PC-3 (cell line): ENCODE results near the gene EXOSC7. TPM values are rescaled to one million over a fixed set of nuclear protein-coding genes. Genes with fewer than 3 reads are reported as not detected.

Experiments used
- ATAC-seq: fragments of 200-7000 bp; cut with Tn5 transposase; 2 replicates; pipeline ENCODE4 v1.9.1; 2020; ENCODE audit warnings: mild to moderate bottlenecking, moderate library complexity
- BruUV-seq: library from RNA; stranded (reverse); fragments of 400-500 nt; replicated peaks from 2 replicates; lab custom pipeline; 2021; lab: Mats Ljungman, UMichigan
- CTCF ChIA-PET: fragments of 300-600 bp; sonication (Branson Sonifier 250); formaldehyde crosslinking; loops from one replicate; lab custom pipeline; 2022; ENCODE audit warnings: antibody characterized with exemption; lab: Charles Lee
- POLR2A ChIA-PET: fragments of 300-600 bp; sonication (Branson Sonifier 250); formaldehyde crosslinking; loops from one replicate; lab custom pipeline; 2022; ENCODE audit warnings: antibody characterized with exemption; ENCODE audit not compliant: unreplicated experiment; lab: Charles Lee
- DNase-seq: peaks from one replicate; pipeline ENCODE4 v3.0.0-alpha.2; 2015
- H2AFZ ChIP-seq: fragments of 300-600 bp; sonication (generic); 2 replicates; pipeline ENCODE4 v1.6.0; 2016; ENCODE audit warnings: antibody characterized with exemption, low read length
- H3F3A ChIP-seq: fragments of 300-600 bp; sonication (generic); one replicate; pipeline ENCODE4 v1.6.0; 2017; ENCODE audit warnings: antibody characterized with exemption, low read length, control low read depth, mild to moderate bottlenecking; ENCODE audit not compliant: unreplicated experiment
- H3K27ac ChIP-seq: fragments of 300-600 bp; sonication (generic); 2 replicates; pipeline ENCODE4 v1.5.1; 2016; ENCODE audit warnings: mild to moderate bottlenecking, low read length
- H3K27me3 ChIP-seq: fragments of 300-600 bp; sonication (generic); 2 replicates; pipeline ENCODE4 v1.6.1; 2016; ENCODE audit warnings: low read length, mixed read lengths
- H3K36me3 ChIP-seq: fragments of 300-600 bp; sonication (generic); 2 replicates; pipeline ENCODE4 v1.6.1; 2016; ENCODE audit warnings: low read depth, mixed run types, low read length, mixed read lengths
- H3K4me1 ChIP-seq: fragments of 300-600 bp; sonication (generic); 2 replicates; pipeline ENCODE4 v1.5.1; 2016; ENCODE audit warnings: low read length; ENCODE audit not compliant: insufficient read depth
- H3K4me2 ChIP-seq: fragments of 300-600 bp; sonication (generic); 2 replicates; pipeline ENCODE4 v1.6.0; 2016; ENCODE audit warnings: low read length
- H3K4me3 ChIP-seq: fragments of 300-600 bp; sonication (generic); 2 replicates; pipeline ENCODE4 v1.5.1; 2016; ENCODE audit warnings: mild to moderate bottlenecking, low read length, mixed read lengths
- H3K79me2 ChIP-seq: fragments of 300-600 bp; sonication (generic); 2 replicates; pipeline ENCODE4 v1.6.1; 2017; ENCODE audit warnings: low read length, mixed read lengths
- H3K9ac ChIP-seq: fragments of 300-600 bp; sonication (generic); 2 replicates; pipeline ENCODE4 v1.6.0; 2016; ENCODE audit warnings: mild to moderate bottlenecking, low read length
- H3K9me2 ChIP-seq: fragments of 300-600 bp; sonication (generic); replicated peaks from 2 replicates; pipeline ENCODE4 v1.6.1; 2016; ENCODE audit warnings: mixed run types, low read length, mixed read lengths
- H3K9me3 ChIP-seq: fragments of 300-600 bp; sonication (generic); 2 replicates; pipeline ENCODE4 v1.6.1; 2016; ENCODE audit warnings: low read length, mixed read lengths
- H4K20me1 ChIP-seq: fragments of 300-600 bp; sonication (generic); 2 replicates; pipeline ENCODE4 v1.6.1; 2016; ENCODE audit warnings: low read length, mixed read lengths
- EZH2 ChIP-seq: fragments of 300-600 bp; sonication (generic); IDR thresholded peaks from one replicate; pipeline ENCODE4 v1.6.1; 2017; ENCODE audit warnings: antibody characterized with exemption, mild to moderate bottlenecking, low read length; ENCODE audit not compliant: unreplicated experiment
- EZH2phosphoT487 ChIP-seq: fragments of 300-600 bp; sonication (generic); IDR thresholded peaks from 2 replicates; pipeline ENCODE4 v1.6.1; 2018; ENCODE audit warnings: mild to moderate bottlenecking, antibody characterized with exemption, low read length, borderline replicate concordance
- intact Hi-C: fragments of 100-400 bp; cut with micrococcal nuclease; formaldehyde crosslinking; loops from 2 replicates; pipeline ENCODE4 v1.9.0; 2023
- total RNA-seq: library from RNA; depleted of rRNA; stranded (reverse); fragments of >200 nt; gene quantifications from 2 replicates; pipeline ENCODE4 v1.2.3, GENCODE V29; 2014
- TF ChIP-seq, protein P1 (sequence below): fragments of 300-600 bp; sonication (generic); conservative IDR thresholded peaks from 2 replicates; pipeline ENCODE4 v1.5.1; 2017; ENCODE audit warnings: antibody characterized with exemption, low read depth, mild to moderate bottlenecking, low read length

Gene EXOSC7
- total RNA-seq, 1 experiment from 2014 or later, result 81.5 TPM

DNA sequence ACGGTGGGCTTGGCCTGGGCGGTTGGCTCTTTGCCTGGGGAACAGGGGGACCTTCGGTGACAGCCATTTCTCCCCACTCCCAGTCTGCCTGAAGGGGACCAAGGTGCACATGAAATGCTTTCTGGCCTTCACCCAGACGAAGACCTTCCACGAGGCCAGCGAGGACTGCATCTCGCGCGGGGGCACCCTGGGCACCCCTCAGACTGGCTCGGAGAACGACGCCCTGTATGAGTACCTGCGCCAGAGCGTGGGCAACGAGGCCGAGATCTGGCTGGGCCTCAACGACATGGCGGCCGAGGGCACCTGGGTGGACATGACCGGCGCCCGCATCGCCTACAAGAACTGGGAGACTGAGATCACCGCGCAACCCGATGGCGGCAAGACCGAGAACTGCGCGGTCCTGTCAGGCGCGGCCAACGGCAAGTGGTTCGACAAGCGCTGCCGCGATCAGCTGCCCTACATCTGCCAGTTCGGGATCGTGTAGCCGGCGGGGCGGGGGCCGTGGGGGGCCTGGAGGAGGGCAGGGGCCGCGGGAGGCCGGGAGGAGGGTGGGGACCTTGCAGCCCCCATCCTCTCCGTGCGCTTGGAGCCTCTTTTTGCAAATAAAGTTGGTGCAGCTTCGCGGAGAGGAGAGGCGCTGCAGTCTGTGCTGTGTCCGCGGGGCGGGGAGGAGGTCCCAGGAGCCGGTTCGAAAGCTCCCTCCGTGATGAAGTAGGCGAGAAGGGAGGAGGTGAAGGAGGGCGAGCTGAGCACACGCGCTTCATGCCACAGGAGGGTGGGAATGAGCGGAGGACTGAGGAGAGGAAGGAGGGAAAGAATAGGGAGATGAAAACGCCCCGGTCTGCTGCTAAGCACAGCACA is 59.6 kb downstream of the EXOSC7 start:
- Histone ChIP-seq H2AFZ (no peak overlapping the region), H3K9me3 (no peaks in the 10 kb centered on the region), H3K4me3 (no peak overlapping the region), H3K9ac (no peak overlapping the region), H3F3A (no peaks in the 10 kb centered on the region), H3K79me2 (no peaks in the 10 kb centered on the region), H3K27ac (no peak overlapping the region), H3K36me3 (no peaks in the 10 kb centered on the region), H3K4me2 (no peak overlapping the region), H3K9me2 (no peaks in the 10 kb centered on the region), H3K4me1 (peaks cover 13% of the 10 kb centered on the region), H3K27me3 (no peaks in the 10 kb centered on the region), H4K20me1 (no peaks in the 10 kb centered on the region)
- no TSS peak for BruUV-seq
- TF ChIP-seq EZH2phosphoT487 (no peak), EZH2 (no peak)
- TF ChIP-seq, protein P1, sequence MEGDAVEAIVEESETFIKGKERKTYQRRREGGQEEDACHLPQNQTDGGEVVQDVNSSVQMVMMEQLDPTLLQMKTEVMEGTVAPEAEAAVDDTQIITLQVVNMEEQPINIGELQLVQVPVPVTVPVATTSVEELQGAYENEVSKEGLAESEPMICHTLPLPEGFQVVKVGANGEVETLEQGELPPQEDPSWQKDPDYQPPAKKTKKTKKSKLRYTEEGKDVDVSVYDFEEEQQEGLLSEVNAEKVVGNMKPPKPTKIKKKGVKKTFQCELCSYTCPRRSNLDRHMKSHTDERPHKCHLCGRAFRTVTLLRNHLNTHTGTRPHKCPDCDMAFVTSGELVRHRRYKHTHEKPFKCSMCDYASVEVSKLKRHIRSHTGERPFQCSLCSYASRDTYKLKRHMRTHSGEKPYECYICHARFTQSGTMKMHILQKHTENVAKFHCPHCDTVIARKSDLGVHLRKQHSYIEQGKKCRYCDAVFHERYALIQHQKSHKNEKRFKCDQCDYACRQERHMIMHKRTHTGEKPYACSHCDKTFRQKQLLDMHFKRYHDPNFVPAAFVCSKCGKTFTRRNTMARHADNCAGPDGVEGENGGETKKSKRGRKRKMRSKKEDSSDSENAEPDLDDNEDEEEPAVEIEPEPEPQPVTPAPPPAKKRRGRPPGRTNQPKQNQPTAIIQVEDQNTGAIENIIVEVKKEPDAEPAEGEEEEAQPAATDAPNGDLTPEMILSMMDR, result no peak
- CTCF ChIA-PET, result no interaction called here
- ATAC-seq (no peak), DNase-seq (no peak)
- POLR2A ChIA-PET, result no interaction called here
- intact Hi-C loops, result no loop called here

DNA sequence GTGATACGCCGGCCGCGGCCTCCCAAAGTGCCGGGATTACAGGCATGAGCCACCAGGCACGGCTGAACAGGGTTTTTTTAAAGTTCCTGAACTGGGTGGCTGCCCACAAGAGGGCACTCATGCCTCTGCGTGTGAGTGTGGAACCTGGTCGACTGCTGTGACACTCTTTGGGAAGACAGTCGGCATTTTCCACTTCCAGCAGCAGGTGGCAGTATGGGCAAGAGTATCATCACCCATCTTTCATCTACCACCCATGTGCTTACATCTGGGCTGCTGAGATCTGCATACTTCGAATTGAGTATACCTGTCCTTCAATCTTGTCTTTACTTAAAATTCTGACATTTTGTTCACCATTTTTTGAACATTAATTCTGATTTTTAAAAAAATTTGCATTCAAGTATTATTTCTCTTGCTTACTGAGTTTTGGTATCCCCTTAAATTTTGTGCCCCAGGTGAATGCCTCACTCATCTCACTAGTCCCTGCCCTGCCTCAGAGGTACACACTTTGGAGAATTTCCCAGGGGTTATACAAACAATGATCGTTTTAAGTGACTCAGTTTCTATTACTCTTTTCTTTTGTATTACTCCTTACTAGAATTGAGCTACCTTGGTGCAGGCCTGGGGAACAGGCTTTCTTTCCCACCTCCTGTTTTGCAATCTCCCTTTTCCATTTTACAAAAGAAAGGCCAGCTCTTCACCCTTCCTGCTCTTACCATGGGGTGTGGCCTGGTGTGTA is 61.8 kb downstream of the EXOSC7 start:
- ChIA-PET POLR2A (interaction anchor here (0.6 kb wide), 2 partner anchors 56 to 86 kb away, joined by 3 read pairs; no protein-coding TSS in a partner anchor), CTCF (interaction anchor here (0.6 to 1.3 kb wide), 4 partner anchors 83 to 471 kb away, joined by 3 to 5 read pairs (median 4); no protein-coding TSS in a partner anchor)
- TF ChIP-seq, protein P1, result peak; percentile 97
- no peak for TF ChIP-seq EZH2phosphoT487
- Histone ChIP-seq H3K27me3 (no peaks in the 10 kb centered on the region), H3K9me2 (no peaks in the 10 kb centered on the region), H3K9me3 (no peaks in the 10 kb centered on the region), H3F3A (no peaks in the 10 kb centered on the region), H4K20me1 (no peaks in the 10 kb centered on the region), H3K79me2 (no peaks in the 10 kb centered on the region), H2AFZ (peak overlapping the region; percentile 56; the same call in 1 of the 2 replicates), H3K4me1 (peaks cover 29% of the 10 kb centered on the region), H3K4me3 (peak overlapping the region; percentile 40; the same call in 1 of the 2 replicates), H3K4me2 (peak overlapping the region; percentile 55; the same call in 1 of the 2 replicates), H3K27ac (no peak overlapping the region), H3K9ac (no peak overlapping the region), H3K36me3 (no peaks in the 10 kb centered on the region)
- DNase-seq (peak; percentile 98), ATAC-seq (peak; percentile 77)
- intact Hi-C loops, result loop anchor here (1.0 kb wide), 2 partner anchors 399 to 461 kb away; no protein-coding TSS in a partner anchor
- no TSS peak for BruUV-seq
